Hypothalamus (tissue), 51 donors: ENCODE data around the gene SEMA6D.
A peak's percentile ranks its signal among the peaks of the same experiment; 100 is the strongest.

Source experiments
- DNase-seq, 51 donors: peaks; one replicate each; lab custom pipeline; 2025; lab: John Stamatoyannopoulos, UW

The SEMA6D gene

DNA sequence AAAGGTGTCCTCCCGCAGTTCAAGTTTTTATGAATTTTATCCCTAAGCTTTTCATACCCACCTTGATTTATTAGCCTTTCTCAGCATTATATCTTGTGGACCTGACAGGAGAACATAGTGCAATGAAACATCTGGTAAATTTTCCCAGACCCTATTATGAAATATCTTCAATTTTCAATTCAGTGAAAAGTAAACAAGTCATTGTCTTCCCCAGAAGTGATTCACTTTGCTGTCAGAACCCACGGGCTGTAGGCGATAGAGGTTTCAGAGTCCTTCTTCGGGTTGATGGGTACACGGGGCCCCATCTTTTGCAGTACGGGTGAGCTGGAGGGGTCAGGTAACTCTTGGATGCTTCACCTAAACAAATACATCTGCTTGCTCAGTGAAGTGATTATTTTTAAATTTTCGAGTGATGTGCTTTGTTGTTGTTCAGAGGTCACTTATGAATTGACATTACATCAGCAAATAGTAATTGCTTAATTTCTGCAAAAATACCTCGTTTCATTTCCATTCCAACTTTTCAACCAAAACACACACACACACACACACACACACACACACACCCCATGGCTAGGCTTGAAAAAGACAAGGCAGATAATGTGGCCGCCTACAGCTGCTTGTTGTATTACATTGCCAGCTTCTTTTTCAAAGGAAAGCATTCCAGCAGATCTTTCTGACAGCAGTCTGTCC is 102.9 kb downstream of the SEMA6D start:
- no peak for DNase-seq

DNA sequence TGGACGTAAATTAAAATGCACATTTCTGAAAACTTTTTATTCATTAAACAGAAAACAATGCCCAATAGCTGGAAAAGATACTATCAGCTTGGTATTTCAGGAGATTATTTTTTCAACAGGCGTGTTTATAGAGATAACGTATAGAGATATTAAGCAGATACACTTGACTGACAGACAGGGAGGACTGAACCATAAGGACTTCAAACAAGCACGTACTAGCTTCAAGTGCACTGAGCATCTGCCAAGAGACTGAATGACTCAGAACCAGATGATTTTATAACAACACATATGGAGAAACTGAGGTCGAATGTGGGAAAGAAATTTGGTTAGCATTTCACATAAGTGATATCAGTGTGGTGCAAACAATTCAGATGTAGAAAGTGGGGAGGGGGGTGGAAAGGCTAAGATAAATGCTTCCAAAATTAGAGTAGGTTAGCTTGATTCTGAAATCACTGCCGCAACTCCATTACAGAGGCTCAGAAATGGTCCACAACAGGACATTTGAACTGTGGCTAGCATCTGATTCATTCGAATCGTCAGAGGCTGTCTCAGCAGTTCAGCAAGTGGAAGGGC is 103.5 kb downstream of the SEMA6D start:
- no peak for DNase-seq

DNA sequence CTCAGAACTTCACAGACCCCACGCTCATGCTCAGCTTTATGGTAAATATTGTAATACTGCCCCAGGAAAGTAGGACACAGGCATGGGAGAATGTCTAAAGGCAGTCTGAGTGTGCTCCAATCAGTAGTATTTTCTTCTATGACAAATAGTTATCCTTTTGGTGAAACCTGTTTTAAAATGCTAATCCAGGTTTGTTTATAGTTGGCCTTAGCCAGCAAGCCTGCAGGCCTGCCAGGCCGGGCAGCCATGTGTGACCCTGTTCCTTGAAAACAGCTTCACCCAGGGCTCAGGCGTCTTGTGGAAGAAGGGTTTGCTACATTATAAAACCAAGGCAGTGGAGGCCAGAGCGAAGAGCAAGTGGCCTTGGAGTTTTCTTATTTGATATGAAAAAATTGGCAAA is 104.7 kb downstream of the SEMA6D start:
- peak in 9 of 51 donors; percentile 1 to 22 (median 13) for DNase-seq
